Peyer's patch (tissue), 4 donors: ENCODE measurements around the gene RPS25. TPM values are rescaled to one million over a fixed set of nuclear protein-coding genes. Genes with fewer than 3 reads are reported as not detected.
"Not testable (repeated sequence)": the region's sequence is repeated elsewhere in the genome, so short reads cannot be mapped to it uniquely, and the experiment has no call there.

Source experiments
- DNase-seq, 3 donors: peaks; one replicate each; pipeline ENCODE4 v3.0.0-alpha.2; 2017 to 2019
- H3K27ac ChIP-seq, 4 donors: fragments of 200-600 bp; sonication (generic); one replicate each; pipeline ENCODE4 v1.5.1; 2016 to 2019
- H3K27me3 ChIP-seq, 2 donors: fragments of 200-600 bp; sonication (generic); one replicate each; pipeline ENCODE4 v1.5.1; 2019
- H3K36me3 ChIP-seq, 3 donors: fragments of 200-600 bp; sonication (generic); one replicate each; pipeline ENCODE4 v1.5.1; 2016 to 2019
- H3K4me1 ChIP-seq, 4 donors: fragments of 200-600 bp; sonication (generic); one replicate each; pipeline ENCODE4 v1.5.1; 2016 to 2019
- H3K4me3 ChIP-seq, 4 donors: fragments of 200-600 bp; sonication (generic); 1 replicate in 3 of 4; 2 replicates in 1 of 4; pipeline ENCODE4 v1.5.1; 2016 to 2019; ENCODE audit warnings: mild to moderate bottlenecking in 1 of 4
- H3K9me3 ChIP-seq, 4 donors: fragments of 200-600 bp; sonication (generic); one replicate each; pipeline ENCODE4 v1.5.1; 2016 to 2019; ENCODE audit warnings: mild to moderate bottlenecking in 1 of 4
- CTCF ChIP-seq, 6 experiments: fragments of 450-650 bp in 4 of 6; fragments of 200-600 bp in 2 of 6; sonication (generic) in 1 of 6; IDR thresholded peaks; one replicate each; pipeline ENCODE4 v1.5.1; 2017 to 2019; ENCODE audit warnings: antibody characterized with exemption in 6 of 6, mild to moderate bottlenecking in 3 of 6, moderate library complexity in 1 of 6
- POLR2A ChIP-seq, 2 donors: fragments of 450-650 bp; IDR thresholded peaks; one replicate each; pipeline ENCODE4 v1.5.1; 2017; ENCODE audit warnings: antibody characterized with exemption in 2 of 2, mild to moderate bottlenecking in 2 of 2, moderate library complexity in 2 of 2
- total RNA-seq, 4 donors: library from RNA; depleted of rRNA; stranded (reverse); fragments of >200 nt; gene quantifications; one replicate each; pipeline ENCODE4 v1.1.0, GENCODE V29; 2016

Gene RPS25
- total RNA-seq, 4 donors from 2014 or later = 369 to 1,310 (median 750) TPM

GRCh38 chr11:119044708-119045107, 26.6 kb upstream of the RPS25 start:
- H3K27me3 ChIP-seq = no peaks in the 10 kb centered on the region
- H3K4me3 ChIP-seq = no peak overlapping the region
- H3K4me1 ChIP-seq = no peaks in the 10 kb centered on the region
- H3K27ac ChIP-seq = no peak overlapping the region
- no peak for DNase-seq
- peaks cover 0 to 47% (median 0%) of the 10 kb centered on the region in 3 donors for H3K36me3 ChIP-seq
- no peaks in the 10 kb centered on the region for H3K9me3 ChIP-seq
- TF ChIP-seq POLR2A (IDR thresholded peaks at IDR 0.05) (no peak), CTCF (IDR thresholded peaks at IDR 0.05) (no peak)

GRCh38 chr11:119042927-119043326, 24.8 kb upstream of the RPS25 start:
- H3K27ac ChIP-seq = no peak overlapping the region
- no peak for DNase-seq
- TF ChIP-seq CTCF (IDR thresholded peaks at IDR 0.05) (no peak), POLR2A (IDR thresholded peaks at IDR 0.05) (no peak)
- H3K4me3 ChIP-seq = no peak overlapping the region
- no peaks in the 10 kb centered on the region for H3K9me3 ChIP-seq
- H3K4me1 ChIP-seq = no peaks in the 10 kb centered on the region
- peaks cover 0 to 29% (median 0%) of the 10 kb centered on the region in 3 donors for H3K36me3 ChIP-seq
- no peaks in the 10 kb centered on the region for H3K27me3 ChIP-seq

GRCh38 chr11:119041821-119042514, 23.8 kb upstream of the RPS25 start:
- H3K36me3 ChIP-seq = peaks cover 0 to 20% (median 0%) of the 10 kb centered on the region in 3 donors
- H3K4me1 ChIP-seq = no peaks in the 10 kb centered on the region
- no peak overlapping the region for H3K4me3 ChIP-seq
- DNase-seq = no peak
- H3K27ac ChIP-seq = no peak overlapping the region
- no peak for TF ChIP-seq POLR2A (IDR thresholded peaks at IDR 0.05)
- no peak for TF ChIP-seq CTCF (IDR thresholded peaks at IDR 0.05)
- no peaks in the 10 kb centered on the region for H3K27me3 ChIP-seq
- no peaks in the 10 kb centered on the region for H3K9me3 ChIP-seq

GRCh38 chr11:119039471-119039870, 21.3 kb upstream of the RPS25 start:
- not testable (repeated sequence) for H3K9me3 ChIP-seq, DNase-seq, H3K36me3 ChIP-seq, H3K4me3 ChIP-seq, H3K27me3 ChIP-seq, H3K27ac ChIP-seq, H3K4me1 ChIP-seq

GRCh38 chr11:119038884-119039283, 20.7 kb upstream of the RPS25 start:
- no peak for DNase-seq
- H3K27ac ChIP-seq = no peak overlapping the region
- H3K36me3 ChIP-seq = no peaks in the 10 kb centered on the region
- H3K4me3 ChIP-seq = no peak overlapping the region
- TF ChIP-seq POLR2A (IDR thresholded peaks at IDR 0.05) = no peak
- no peak for TF ChIP-seq CTCF (IDR thresholded peaks at IDR 0.05)
- no peaks in the 10 kb centered on the region for H3K4me1 ChIP-seq
- no peaks in the 10 kb centered on the region for H3K9me3 ChIP-seq
- no peaks in the 10 kb centered on the region for H3K27me3 ChIP-seq

GRCh38 chr11:119034813-119035212, 16.7 kb upstream of the RPS25 start:
- Histone ChIP-seq H3K4me1 (peaks cover 0 to 9% (median 0%) of the 10 kb centered on the region in 4 donors), H3K4me3 (no peak overlapping the region), H3K27ac (no peak overlapping the region), H3K36me3 (no peaks in the 10 kb centered on the region), H3K9me3 (no peaks in the 10 kb centered on the region), H3K27me3 (no peaks in the 10 kb centered on the region)
- no peak for TF ChIP-seq CTCF (IDR thresholded peaks at IDR 0.05)
- no peak for TF ChIP-seq POLR2A (IDR thresholded peaks at IDR 0.05)
- no peak for DNase-seq

GRCh38 chr11:119033421-119033820, 15.3 kb upstream of the RPS25 start:
- H3K4me1 ChIP-seq = peaks cover 0 to 17% (median 4%) of the 10 kb centered on the region in 4 donors
- not testable (repeated sequence) for H3K27me3 ChIP-seq, DNase-seq, H3K9me3 ChIP-seq, H3K4me3 ChIP-seq, H3K36me3 ChIP-seq, H3K27ac ChIP-seq
